ENCODE measurements around the gene WDFY2.

GRCh38 chr13:51623473-51623872 lies 39.2 kb downstream of the WDFY2 start:
- TF ChIP-seq MYNN (CRISPR knock-in tag; IDR thresholded peaks at IDR 0.05; ENCODE audit: low read depth) = no peak
- TF ChIP-seq, protein P1, sequence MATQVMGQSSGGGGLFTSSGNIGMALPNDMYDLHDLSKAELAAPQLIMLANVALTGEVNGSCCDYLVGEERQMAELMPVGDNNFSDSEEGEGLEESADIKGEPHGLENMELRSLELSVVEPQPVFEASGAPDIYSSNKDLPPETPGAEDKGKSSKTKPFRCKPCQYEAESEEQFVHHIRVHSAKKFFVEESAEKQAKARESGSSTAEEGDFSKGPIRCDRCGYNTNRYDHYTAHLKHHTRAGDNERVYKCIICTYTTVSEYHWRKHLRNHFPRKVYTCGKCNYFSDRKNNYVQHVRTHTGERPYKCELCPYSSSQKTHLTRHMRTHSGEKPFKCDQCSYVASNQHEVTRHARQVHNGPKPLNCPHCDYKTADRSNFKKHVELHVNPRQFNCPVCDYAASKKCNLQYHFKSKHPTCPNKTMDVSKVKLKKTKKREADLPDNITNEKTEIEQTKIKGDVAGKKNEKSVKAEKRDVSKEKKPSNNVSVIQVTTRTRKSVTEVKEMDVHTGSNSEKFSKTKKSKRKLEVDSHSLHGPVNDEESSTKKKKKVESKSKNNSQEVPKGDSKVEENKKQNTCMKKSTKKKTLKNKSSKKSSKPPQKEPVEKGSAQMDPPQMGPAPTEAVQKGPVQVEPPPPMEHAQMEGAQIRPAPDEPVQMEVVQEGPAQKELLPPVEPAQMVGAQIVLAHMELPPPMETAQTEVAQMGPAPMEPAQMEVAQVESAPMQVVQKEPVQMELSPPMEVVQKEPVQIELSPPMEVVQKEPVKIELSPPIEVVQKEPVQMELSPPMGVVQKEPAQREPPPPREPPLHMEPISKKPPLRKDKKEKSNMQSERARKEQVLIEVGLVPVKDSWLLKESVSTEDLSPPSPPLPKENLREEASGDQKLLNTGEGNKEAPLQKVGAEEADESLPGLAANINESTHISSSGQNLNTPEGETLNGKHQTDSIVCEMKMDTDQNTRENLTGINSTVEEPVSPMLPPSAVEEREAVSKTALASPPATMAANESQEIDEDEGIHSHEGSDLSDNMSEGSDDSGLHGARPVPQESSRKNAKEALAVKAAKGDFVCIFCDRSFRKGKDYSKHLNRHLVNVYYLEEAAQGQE (IDR thresholded peaks at IDR 0.05; ENCODE audit: borderline replicate concordance in 1 of 2, low read depth in 1 of 2, low read length in 2 of 2) = no peak
- TF ChIP-seq ZNF263 (CRISPR knock-in tag; IDR thresholded peaks at IDR 0.05) = no peak
- TF ChIP-seq ESRRA (CRISPR knock-in tag; IDR thresholded peaks at IDR 0.05; ENCODE audit: low read depth) = no peak

All from HepG2 (cell line).